IMR-90 (cell line): ENCODE data around the gene MAGOH. TPM values are rescaled to one million over a fixed set of nuclear protein-coding genes. Genes with fewer than 3 reads are reported as not detected.

Source experiments
- ATAC-seq: fragments of 200-7000 bp; cut with Tn5 transposase; 2 replicates; pipeline ENCODE4 v1.9.1; 2020; ENCODE audit warnings: low read depth, mild to moderate bottlenecking, moderate library complexity
- BruUV-seq: library from RNA; stranded (reverse); fragments of 400-500 nt; replicated peaks from 2 replicates; lab custom pipeline; 2021; lab: Mats Ljungman, UMichigan
- CTCF ChIA-PET: fragments of 300-600 bp; formaldehyde crosslinking; extraction: SDS; loops from one replicate; lab custom pipeline; 2021; ENCODE audit warnings: antibody characterized with exemption; lab: Yijun Ruan, JAX
- POLR2A ChIA-PET: fragments of 300-600 bp; sonication (Branson Sonifier 250); formaldehyde crosslinking; loops from one replicate; lab custom pipeline; 2022; ENCODE audit warnings: antibody characterized with exemption; ENCODE audit not compliant: unreplicated experiment; lab: Charles Lee
- DNase-seq: peaks from one replicate; pipeline ENCODE4 v3.0.0; 2013
- H2AFZ ChIP-seq: replicated peaks from 2 replicates; pipeline ENCODE3; 2013; ENCODE audit warnings: low read length, mild to moderate bottlenecking; ENCODE audit not compliant: poor library complexity
- H2AK5ac ChIP-seq: 2 replicates; pipeline ENCODE4 v1.6.1; 2013; ENCODE audit warnings: low read depth, low read length, inconsistent platforms
- H2AK9ac ChIP-seq: replicated peaks from 2 replicates; pipeline ENCODE3; 2013; ENCODE audit warnings: mild to moderate bottlenecking, low read depth, low read length, moderate library complexity; ENCODE audit not compliant: poor library complexity
- H2BK120ac ChIP-seq: 2 replicates; pipeline ENCODE4 v1.6.1; 2013; ENCODE audit warnings: low read depth, low read length, inconsistent platforms
- H2BK15ac ChIP-seq: 3 replicates; pipeline ENCODE4 v1.6.1; 2013; ENCODE audit warnings: low read depth, low read length, inconsistent platforms
- H2BK20ac ChIP-seq: 2 replicates; pipeline ENCODE4 v1.6.1; 2013; ENCODE audit warnings: low read depth, mild to moderate bottlenecking, inconsistent platforms, low read length, moderate library complexity
- H2BK5ac ChIP-seq: 2 replicates; pipeline ENCODE4 v1.6.1; 2013; ENCODE audit warnings: mild to moderate bottlenecking, low read depth, low read length, inconsistent platforms; ENCODE audit not compliant: poor library complexity, severe bottlenecking
- H3K14ac ChIP-seq: replicated peaks from 2 replicates; pipeline ENCODE4 v1.6.1; 2013; ENCODE audit warnings: low read depth, low read length, inconsistent platforms
- H3K18ac ChIP-seq: 2 replicates; pipeline ENCODE4 v1.6.1; 2013; ENCODE audit warnings: low read depth, low read length, control low read depth
- H3K23ac ChIP-seq: 2 replicates; pipeline ENCODE4 v1.6.1; 2013; ENCODE audit warnings: low read depth, low read length, inconsistent platforms
- H3K27ac ChIP-seq: 2 replicates; pipeline ENCODE4 v1.5.1; 2013; ENCODE audit warnings: mild to moderate bottlenecking, control low read depth, low read length; ENCODE audit not compliant: insufficient read depth
- H3K27me3 ChIP-seq: 2 replicates; pipeline ENCODE4 v1.6.1; 2013; ENCODE audit warnings: low read length; ENCODE audit not compliant: control insufficient read depth, insufficient read depth
- H3K36me3 ChIP-seq: 2 replicates; pipeline ENCODE4 v1.6.1; 2013; ENCODE audit warnings: low read length, mixed read lengths; ENCODE audit not compliant: control insufficient read depth, insufficient read depth
- H3K4ac ChIP-seq: 2 replicates; pipeline ENCODE4 v1.6.1; 2013; ENCODE audit warnings: low read depth, low read length, inconsistent platforms
- H3K4me1 ChIP-seq: 2 replicates; pipeline ENCODE4 v1.6.1; 2013; ENCODE audit warnings: low read length, mixed read lengths; ENCODE audit not compliant: control insufficient read depth, insufficient read depth
- H3K4me2 ChIP-seq: 2 replicates; pipeline ENCODE4 v1.6.1; 2013; ENCODE audit warnings: low read depth, mild to moderate bottlenecking, control low read depth, low read length, moderate library complexity
- H3K4me3 ChIP-seq: 2 replicates; pipeline ENCODE4 v1.5.1; 2013; ENCODE audit warnings: low read depth, mild to moderate bottlenecking, control low read depth, low read length, moderate library complexity; ENCODE audit not compliant: insufficient read depth
- H3K56ac ChIP-seq: 2 replicates; pipeline ENCODE4 v1.6.1; 2013; ENCODE audit warnings: low read length, inconsistent platforms; ENCODE audit not compliant: insufficient read depth; ENCODE audit errors: extremely low read depth
- H3K79me1 ChIP-seq, 2 experiments: 2 replicates each; pipeline ENCODE4 v1.6.1; 2013; ENCODE audit warnings: low read length in 2 of 2, inconsistent platforms in 1 of 2, low read depth in 1 of 2
- H3K9ac ChIP-seq: 2 replicates; pipeline ENCODE4 v1.6.1; 2013; ENCODE audit warnings: low read depth, low read length, control low read depth
- H3K9me1 ChIP-seq: 2 replicates; pipeline ENCODE4 v1.6.1; 2013; ENCODE audit warnings: low read length, inconsistent platforms; ENCODE audit not compliant: insufficient read depth
- H3K9me3 ChIP-seq: 2 replicates; pipeline ENCODE4 v1.6.1; 2013; ENCODE audit warnings: low read length; ENCODE audit not compliant: control insufficient read depth, insufficient read depth
- H4K20me1 ChIP-seq: 2 replicates; pipeline ENCODE4 v1.6.1; 2013; ENCODE audit warnings: low read length, inconsistent platforms; ENCODE audit not compliant: insufficient read depth
- H4K5ac ChIP-seq: 2 replicates; pipeline ENCODE4 v1.6.1; 2013; ENCODE audit warnings: mild to moderate bottlenecking, low read depth, low read length, control low read depth
- H4K8ac ChIP-seq, 2 experiments: 2 replicates each; pipeline ENCODE4 v1.6.1; 2013; ENCODE audit warnings: low read depth in 2 of 2, low read length in 2 of 2, control low read depth in 1 of 2, inconsistent platforms in 1 of 2
- H4K91ac ChIP-seq: 2 replicates; pipeline ENCODE4 v1.6.1; 2013; ENCODE audit warnings: low read depth, low read length, inconsistent platforms; ENCODE audit not compliant: insufficient read depth
- BHLHE40 ChIP-seq: fragments of 150-350 bp; IDR thresholded peaks from 2 replicates; pipeline ENCODE4 v1.6.1; 2016; ENCODE audit warnings: mild to moderate bottlenecking, low read depth, low read length
- SMC3 ChIP-seq: fragments of 150-350 bp; IDR thresholded peaks from 2 replicates; pipeline ENCODE4 v1.6.1; 2016; ENCODE audit warnings: low read depth, mild to moderate bottlenecking, antibody characterized with exemption, low read length, moderate library complexity
- WGBS, 2 experiments: methylation state at CpG; one replicate each; pipeline versions ENCODE4 v1.1.5 to v1.1.7; 2013; ENCODE audit warnings: missing lambda C conversion rate in 2 of 2; ENCODE audit not compliant: insufficient read length in 1 of 2; ENCODE audit errors: extremely low coverage in 2 of 2; 5-methylcytosine and 5-hydroxymethylcytosine counted together
- dilution Hi-C: fragments of 300-500 bp; cut with HindIII; formaldehyde crosslinking; loops from one replicate; pipeline ENCODE4 v1.14.3; 2018; ENCODE audit warnings: low sequenced_read_pairs; ENCODE audit not compliant: unreplicated experiment
- in situ Hi-C: fragments of 300-500 bp; cut with MboI; formaldehyde crosslinking; loops from 3 replicates; pipeline ENCODE4 v1.14.3; 2019; ENCODE audit warnings: low sequenced_read_pairs, inconsistent platforms, mixed read lengths
- intact Hi-C: fragments of 100-400 bp; cut with micrococcal nuclease; formaldehyde crosslinking; loops from 2 replicates; pipeline ENCODE4 v1.10.0; 2022
- polyA plus RNA-seq, 3 experiments: library from polyadenylated mRNA; depleted of rRNA; stranded (reverse); fragments of >200 nt; gene quantifications; 2 replicates each; pipeline ENCODE4 v1.2.3, GENCODE V29; 2012; ENCODE audit warnings: low replicate concordance in 1 of 3
- total RNA-seq: library from RNA; depleted of rRNA; stranded (reverse); fragments of >200 nt; gene quantifications from 2 replicates; pipeline ENCODE4 v1.2.3, GENCODE V29; 2012

MAGOH gene
- total and polyA plus RNA-seq, 2 of the 4 experiments (the other 2 are of a cell fraction): 3.8 to 26.3 TPM

DNA sequence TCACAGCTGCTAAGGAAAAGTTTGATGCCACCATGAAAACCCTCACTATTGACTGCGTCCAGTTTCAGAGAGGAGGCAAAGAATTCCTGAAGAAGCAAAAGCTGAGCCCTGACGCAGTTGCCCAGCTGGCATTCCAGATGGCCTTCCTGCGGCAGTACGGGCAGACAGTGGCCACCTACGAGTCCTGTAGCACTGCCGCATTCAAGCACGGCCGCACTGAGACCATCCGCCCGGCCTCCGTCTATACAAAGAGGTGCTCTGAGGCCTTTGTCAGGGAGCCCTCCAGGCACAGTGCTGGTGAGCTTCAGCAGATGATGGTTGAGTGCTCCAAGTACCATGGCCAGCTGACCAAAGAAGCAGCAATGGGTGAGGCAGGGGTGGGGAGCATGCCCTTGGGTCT is 27.4 kb downstream of the MAGOH start:
- dilution Hi-C loops: no loop called here
- H2AK5ac ChIP-seq: no peak overlapping the region
- no peaks in the 10 kb centered on the region for H4K20me1 ChIP-seq
- no peak for ATAC-seq
- peaks cover 3% of the 10 kb centered on the region for H3K9me3 ChIP-seq
- H3K9me1 ChIP-seq: no peaks in the 10 kb centered on the region
- H3K36me3 ChIP-seq: peaks cover 53% of the 10 kb centered on the region
- BruUV-seq: no TSS peak
- H3K27me3 ChIP-seq: no peaks in the 10 kb centered on the region
- no peak overlapping the region for H4K91ac ChIP-seq
- no peak overlapping the region for H3K56ac ChIP-seq
- DNase-seq: no peak
- no peak overlapping the region for H3K14ac ChIP-seq
- no peak overlapping the region for H2AFZ ChIP-seq
- CTCF ChIA-PET: no interaction called here
- H2BK15ac ChIP-seq: no peak overlapping the region
- no peak overlapping the region for H2AK9ac ChIP-seq
- no peak overlapping the region for H2BK20ac ChIP-seq
- H3K9ac ChIP-seq: no peak overlapping the region
- in situ Hi-C loops: no loop called here
- POLR2A ChIA-PET: no interaction called here
- no peak overlapping the region for H4K8ac ChIP-seq
- intact Hi-C loops: no loop called here
- WGBS, 2 experiments: 100% methylated on average over 8 of the region's 11 CpGs; no CpG with 5 or more reads in 1 of the 2 experiments
- H3K27ac ChIP-seq: no peak overlapping the region
- H2BK5ac ChIP-seq: no peak overlapping the region
- H2BK120ac ChIP-seq: no peak overlapping the region
- H3K4me1 ChIP-seq: no peaks in the 10 kb centered on the region
- no peak overlapping the region for H3K23ac ChIP-seq
- no peak overlapping the region for H3K4me3 ChIP-seq
- H4K5ac ChIP-seq: no peak overlapping the region
- H3K4ac ChIP-seq: no peak overlapping the region
- H3K18ac ChIP-seq: no peak overlapping the region
- TF ChIP-seq BHLHE40 (no peak), SMC3 (no peak)
- H3K79me1 ChIP-seq: peaks cover 4 to 5% of the 10 kb centered on the region in 2 experiments
- H3K4me2 ChIP-seq: no peak overlapping the region
